Ovary (tissue), 3 donors: ENCODE measurements around the gene PDZRN3.

Experiments
- EP300 ChIP-seq: sonication (generic); formaldehyde crosslinking; IDR thresholded peaks from one replicate; pipeline ENCODE4 v1.6.1; 2017; ENCODE audit warnings: antibody characterized with exemption
- POLR2A ChIP-seq: fragments of 450-650 bp; IDR thresholded peaks from one replicate; pipeline ENCODE4 v1.6.1; 2017; ENCODE audit warnings: antibody characterized with exemption, mild to moderate bottlenecking, moderate library complexity
- TF ChIP-seq, protein P1 (sequence below), 3 donors: fragments of 450-650 bp in 2 of 3; fragments of 200-600 bp in 1 of 3; IDR thresholded peaks; one replicate each; pipeline versions ENCODE4 v1.5.1 to v1.8.0; 2016 to 2022; ENCODE audit warnings: antibody characterized with exemption in 3 of 3, mild to moderate bottlenecking in 1 of 3
- donor health status: DM: no; HTN: no; CAD: no.

DNA sequence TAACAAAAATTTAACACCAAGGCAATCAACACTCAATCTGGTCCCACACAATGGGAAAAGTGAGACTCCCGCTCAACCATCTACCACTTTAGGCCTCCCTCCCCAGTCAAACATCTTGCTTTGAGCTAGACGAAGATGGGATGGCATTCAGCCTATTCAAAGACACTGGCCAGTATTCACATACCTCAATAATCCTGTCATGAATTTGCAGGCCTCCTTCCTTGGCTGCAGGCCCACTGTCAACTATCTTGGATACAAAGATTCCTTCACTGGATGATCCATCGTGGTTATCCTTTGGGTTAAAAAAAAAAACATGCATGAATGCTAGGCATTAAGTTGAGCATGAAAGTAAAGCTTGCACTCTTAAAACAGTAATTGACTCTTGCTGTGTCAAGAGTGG is 22.6 kb downstream of the PDZRN3 start:
- TF ChIP-seq POLR2A (no peak), EP300 (no peak)
- TF ChIP-seq, protein P1, sequence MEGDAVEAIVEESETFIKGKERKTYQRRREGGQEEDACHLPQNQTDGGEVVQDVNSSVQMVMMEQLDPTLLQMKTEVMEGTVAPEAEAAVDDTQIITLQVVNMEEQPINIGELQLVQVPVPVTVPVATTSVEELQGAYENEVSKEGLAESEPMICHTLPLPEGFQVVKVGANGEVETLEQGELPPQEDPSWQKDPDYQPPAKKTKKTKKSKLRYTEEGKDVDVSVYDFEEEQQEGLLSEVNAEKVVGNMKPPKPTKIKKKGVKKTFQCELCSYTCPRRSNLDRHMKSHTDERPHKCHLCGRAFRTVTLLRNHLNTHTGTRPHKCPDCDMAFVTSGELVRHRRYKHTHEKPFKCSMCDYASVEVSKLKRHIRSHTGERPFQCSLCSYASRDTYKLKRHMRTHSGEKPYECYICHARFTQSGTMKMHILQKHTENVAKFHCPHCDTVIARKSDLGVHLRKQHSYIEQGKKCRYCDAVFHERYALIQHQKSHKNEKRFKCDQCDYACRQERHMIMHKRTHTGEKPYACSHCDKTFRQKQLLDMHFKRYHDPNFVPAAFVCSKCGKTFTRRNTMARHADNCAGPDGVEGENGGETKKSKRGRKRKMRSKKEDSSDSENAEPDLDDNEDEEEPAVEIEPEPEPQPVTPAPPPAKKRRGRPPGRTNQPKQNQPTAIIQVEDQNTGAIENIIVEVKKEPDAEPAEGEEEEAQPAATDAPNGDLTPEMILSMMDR (IDR thresholded peaks at IDR 0.05), result no peak
